Muscle of back (tissue), 13 donors: ENCODE measurements around the gene MICAL3. TPM values are rescaled to one million over a fixed set of nuclear protein-coding genes. Genes with fewer than 3 reads are reported as not detected.
"Not testable (repeated sequence)": the region's sequence is repeated elsewhere in the genome, so short reads cannot be mapped to it uniquely, and the experiment has no call there.

Experiments
- DNase-seq, 3 donors: peaks; one replicate each; pipeline versions ENCODE4 v3.0.0 to v3.0.0-alpha.2; 2013
- long read RNA-seq, 9 donors: transcript quantifications; one replicate each; lab custom pipeline, GENCODE V29; 2026
- polyA plus RNA-seq, 10 donors: library from polyadenylated mRNA; unstranded; fragments of 120-200 nt; gene quantifications; one replicate each; pipeline ENCODE4 v1.2.1, GENCODE V29; 2013; ENCODE audit not compliant: insufficient read length in 10 of 10

MICAL3 gene
- 10 to 100 TPM; 24.8 to 49.3 (median 31.7) TPM for polyA plus RNA-seq
- long read RNA-seq, donor 1, partial matches to known transcripts: 0 of 1 reads
- long read RNA-seq, donor 1, other reads (novel, unspliced or antisense): 0 of 1 reads
- long read RNA-seq, donor 2: 0 reads
- long read RNA-seq, donor 3, partial matches to known transcripts: 0 of 1 reads
- long read RNA-seq, donor 3, other reads (novel, unspliced or antisense): 0 of 1 reads
- long read RNA-seq, donor 4, partial matches to known transcripts: 0 of 1 reads
- long read RNA-seq, donor 4, other reads (novel, unspliced or antisense): 0 of 1 reads
- long read RNA-seq, donor 5, partial matches to known transcripts: 0 of 1 reads
- long read RNA-seq, donor 5, other reads (novel, unspliced or antisense): 0 of 1 reads
- long read RNA-seq, donor 6, partial matches to known transcripts: 16 of 16 reads
- long read RNA-seq, donor 6, other reads (novel, unspliced or antisense): 0 of 16 reads
- long read RNA-seq, donor 7, partial matches to known transcripts: 0 of 2 reads
- long read RNA-seq, donor 7, other reads (novel, unspliced or antisense): 0 of 2 reads
- long read RNA-seq, donor 8: 0 reads
- long read RNA-seq, donor 9: 0 reads

GRCh38 chr22:18024276-18024939 lies at the start of gene MICAL3:
TSS of gene MICAL3 (minus strand) at chr22:18024561. CDS start at chr22:17906812, 117,749 bp downstream.
- DNase-seq: peak in 2 of 3 donors; percentile 62 to 77

GRCh38 chr22:18073927-18074326 lies 49.6 kb upstream of the MICAL3 start:
- not testable (repeated sequence) for DNase-seq

GRCh38 chr22:18073467-18073866 lies 49.1 kb upstream of the MICAL3 start:
- DNase-seq: no peak

GRCh38 chr22:18071968-18072310 lies 47.6 kb upstream of the MICAL3 start:
- no peak for DNase-seq

GRCh38 chr22:18071307-18071967 lies 47.1 kb upstream of the MICAL3 start:
- DNase-seq: not testable (repeated sequence)

GRCh38 chr22:18070556-18071306 lies 46.4 kb upstream of the MICAL3 start:
- no peak for DNase-seq

- DNase-seq: no peak
Measured at GRCh38 chr22:18070041-18070440, 45.7 kb upstream of the MICAL3 start.

GRCh38 chr22:18069041-18069440 lies 44.7 kb upstream of the MICAL3 start:
- DNase-seq: no peak

- no peak for DNase-seq
Measured at GRCh38 chr22:18068381-18068988, 44.1 kb upstream of the MICAL3 start.

- no peak for DNase-seq
Measured at GRCh38 chr22:18067548-18068341, 43.4 kb upstream of the MICAL3 start.

GRCh38 chr22:18067121-18067520 lies 42.8 kb upstream of the MICAL3 start:
- DNase-seq: no peak

GRCh38 chr22:18066181-18066859 lies 42.0 kb upstream of the MICAL3 start:
- no peak for DNase-seq

- no peak for DNase-seq
Measured at GRCh38 chr22:18065256-18065655, 40.9 kb upstream of the MICAL3 start.

GRCh38 chr22:18064636-18065035 lies 40.3 kb upstream of the MICAL3 start:
- no peak for DNase-seq

- DNase-seq: peak in 1 of 3 donors; percentile 40
Measured at GRCh38 chr22:18063715-18064114, 39.4 kb upstream of the MICAL3 start.

- peak in 1 of 3 donors; percentile 28 for DNase-seq
Measured at GRCh38 chr22:18063306-18063705, 38.9 kb upstream of the MICAL3 start.

GRCh38 chr22:18062421-18062820 lies 38.1 kb upstream of the MICAL3 start:
- no peak for DNase-seq

- DNase-seq: no peak
Measured at GRCh38 chr22:18060646-18061620, 36.6 kb upstream of the MICAL3 start.
